Measurements from ENCODE around the gene ZNF787. TPM values are rescaled to one million over a fixed set of nuclear protein-coding genes. Genes with fewer than 3 reads are reported as not detected.

The ZNF787 gene
- polyA plus RNA-seq, 1 of the 3 experiments (the other 2 are of a cell fraction) = 16.0 TPM

DNA sequence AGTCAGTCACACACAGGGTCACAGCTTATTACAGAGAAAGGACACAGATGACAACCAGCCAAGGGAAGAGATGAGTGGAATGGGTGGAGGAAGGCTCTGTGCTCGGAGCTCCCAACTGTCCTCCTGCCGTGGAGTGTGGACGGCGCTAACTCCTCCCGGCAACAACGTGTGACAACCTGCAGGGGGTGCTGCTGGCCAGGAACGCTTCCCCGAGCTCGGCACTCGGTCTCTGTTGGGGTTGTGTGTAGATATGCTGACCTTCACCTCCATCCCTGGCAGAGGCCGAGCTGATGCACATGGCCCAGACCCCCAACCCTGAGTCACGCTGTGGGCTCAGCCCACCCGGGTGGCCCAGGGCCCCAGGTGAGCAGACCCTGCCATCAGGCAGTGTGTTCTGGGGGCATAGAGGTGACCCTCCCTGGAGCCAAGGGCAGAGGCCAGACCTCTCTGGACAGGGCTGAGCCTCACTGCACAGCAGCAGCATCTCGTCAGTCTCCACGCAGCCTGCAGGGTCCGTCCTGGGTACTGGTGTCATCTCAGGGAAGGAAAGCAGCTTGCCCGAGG lies 34.1 kb upstream of the ZNF787 start:
- ChIA-PET POLR2A (no interaction called here), CTCF (interaction anchor here (0.8 to 2.9 kb wide), 12 partner anchors 10 to 178 kb away, joined by 3 to 14 read pairs (median 4); no protein-coding TSS in a partner anchor)
- peak; percentile 59 for DNase-seq
- Histone ChIP-seq H4K20me1 (ENCODE audit: insufficient read depth) (peaks cover 17% of the 10 kb centered on the region; the same call in 1 of the 2 replicates), H3F3A (replicated peaks; ENCODE audit: insufficient read depth) (no peaks in the 10 kb centered on the region), H3K9me3 (no peaks in the 10 kb centered on the region), H3K4me2 (no peak overlapping the region), H3K9ac (no peak overlapping the region), H2AFZ (ENCODE audit: low read depth) (no peak overlapping the region), H3K4me3 (ENCODE audit: low read depth in 2 of 2, low read length in 1 of 2) (no peak overlapping the region), H3K27ac (ENCODE audit: low read depth in 2 of 2, low read length in 1 of 2) (no peak overlapping the region), H3K27me3 (ENCODE audit: insufficient read depth) (no peaks in the 10 kb centered on the region), H3K9me2 (no peaks in the 10 kb centered on the region), H3K36me3 (replicated peaks in 1 of 2; ENCODE audit: control insufficient read depth in 1 of 2, insufficient read depth in 2 of 2, low read length in 1 of 2) (peaks cover 0 to 29% of the 10 kb centered on the region in 2 experiments), H3K4me1 (ENCODE audit: control insufficient read depth in 1 of 2, insufficient read depth in 2 of 2, low read depth in 1 of 2, low read length in 1 of 2) (no peaks in the 10 kb centered on the region; a peak in 1 of 4 replicates), H3K79me2 (ENCODE audit: insufficient read depth) (peaks cover 18% of the 10 kb centered on the region; the same call in 1 of the 2 replicates)
- 82% methylated on average over 14 of the region's 17 CpGs for WGBS (ENCODE audit: low lambda C conversion rate)
- TF ChIP-seq CTCF (IDR thresholded peaks at IDR 0.05) = peak; percentile 49
- no peak for TF ChIP-seq EZH2phosphoT487 (IDR thresholded peaks at IDR 0.05; ENCODE audit: borderline replicate concordance, low read depth)
- TF ChIP-seq RAD21 (IDR thresholded peaks at IDR 0.05; ENCODE audit: low read length) = peak; percentile 16

- Histone ChIP-seq H3F3A (replicated peaks; ENCODE audit: insufficient read depth) (no peaks in the 10 kb centered on the region), H3K4me1 (ENCODE audit: control insufficient read depth in 1 of 2, insufficient read depth in 2 of 2, low read depth in 1 of 2, low read length in 1 of 2) (no peaks in the 10 kb centered on the region; a peak in 1 of 4 replicates), H3K9ac (no peak overlapping the region), H2AFZ (ENCODE audit: low read depth) (no peak overlapping the region), H3K4me3 (ENCODE audit: low read depth in 2 of 2, low read length in 1 of 2) (no peak overlapping the region), H3K79me2 (ENCODE audit: insufficient read depth) (peaks cover 24% of the 10 kb centered on the region; the same call in 1 of the 2 replicates), H3K9me3 (no peaks in the 10 kb centered on the region), H4K20me1 (ENCODE audit: insufficient read depth) (peaks cover 22% of the 10 kb centered on the region; the same call in 1 of the 2 replicates), H3K9me2 (no peaks in the 10 kb centered on the region), H3K36me3 (replicated peaks in 1 of 2; ENCODE audit: control insufficient read depth in 1 of 2, insufficient read depth in 2 of 2, low read length in 1 of 2) (peaks cover 2 to 33% of the 10 kb centered on the region in 2 experiments), H3K4me2 (no peak overlapping the region), H3K27me3 (ENCODE audit: insufficient read depth) (no peaks in the 10 kb centered on the region), H3K27ac (ENCODE audit: low read depth in 2 of 2, low read length in 1 of 2) (no peak overlapping the region; a peak in 1 of 4 replicates)
- DNase-seq = no peak
- WGBS (ENCODE audit: low lambda C conversion rate) = 86% methylated on average over 6 of the region's 6 CpGs
- TF ChIP-seq RFX5 (IDR thresholded peaks at IDR 0.05; ENCODE audit: low read length) (no peak), RXRA (IDR thresholded peaks at IDR 0.05; ENCODE audit: borderline replicate concordance, low read depth) (no peak), TAF1 (IDR thresholded peaks at IDR 0.05; ENCODE audit: borderline replicate concordance, low read depth, low read length) (no peak), FOXM1 (IDR thresholded peaks at IDR 0.05; ENCODE audit: low read depth) (no peak), JUND (IDR thresholded peaks at IDR 0.05) (no peak), CHD2 (IDR thresholded peaks at IDR 0.05; ENCODE audit: low read length, partially characterized antibody) (no peak), RAD21 (IDR thresholded peaks at IDR 0.05; ENCODE audit: low read length) (no peak), NRF1 (IDR thresholded peaks at IDR 0.05; ENCODE audit: low read depth, low read length) (no peak), POLR2AphosphoS5 (IDR thresholded peaks at IDR 0.05; ENCODE audit: low read depth, low read length) (no peak), FOSL2 (IDR thresholded peaks at IDR 0.05; ENCODE audit: borderline replicate concordance, low read depth) (no peak), ELF1 (IDR thresholded peaks at IDR 0.05) (no peak), GABPA (IDR thresholded peaks at IDR 0.05; ENCODE audit: low read depth) (no peak), EP300 (IDR thresholded peaks at IDR 0.05; ENCODE audit: borderline replicate concordance in 1 of 2, low read depth in 1 of 2, low read length in 1 of 2) (no peak), CTCF (IDR thresholded peaks at IDR 0.05) (no peak), TEAD4 (IDR thresholded peaks at IDR 0.05; ENCODE audit: borderline replicate concordance, insufficient read depth) (no peak), SIN3A (IDR thresholded peaks at IDR 0.05; ENCODE audit: borderline replicate concordance, low read depth, low read length) (no peak)
- TF ChIP-seq, protein P1, sequence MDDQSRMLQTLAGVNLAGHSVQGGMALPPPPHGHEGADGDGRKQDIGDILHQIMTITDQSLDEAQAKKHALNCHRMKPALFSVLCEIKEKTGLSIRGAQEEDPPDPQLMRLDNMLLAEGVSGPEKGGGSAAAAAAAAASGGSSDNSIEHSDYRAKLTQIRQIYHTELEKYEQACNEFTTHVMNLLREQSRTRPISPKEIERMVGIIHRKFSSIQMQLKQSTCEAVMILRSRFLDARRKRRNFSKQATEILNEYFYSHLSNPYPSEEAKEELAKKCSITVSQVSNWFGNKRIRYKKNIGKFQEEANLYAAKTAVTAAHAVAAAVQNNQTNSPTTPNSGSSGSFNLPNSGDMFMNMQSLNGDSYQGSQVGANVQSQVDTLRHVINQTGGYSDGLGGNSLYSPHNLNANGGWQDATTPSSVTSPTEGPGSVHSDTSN (IDR thresholded peaks at IDR 0.05) = no peak
- TF ChIP-seq, protein P2, sequence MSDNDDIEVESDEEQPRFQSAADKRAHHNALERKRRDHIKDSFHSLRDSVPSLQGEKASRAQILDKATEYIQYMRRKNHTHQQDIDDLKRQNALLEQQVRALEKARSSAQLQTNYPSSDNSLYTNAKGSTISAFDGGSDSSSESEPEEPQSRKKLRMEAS (IDR thresholded peaks at IDR 0.05; ENCODE audit: low read depth) = no peak
- TF ChIP-seq, protein P3, sequence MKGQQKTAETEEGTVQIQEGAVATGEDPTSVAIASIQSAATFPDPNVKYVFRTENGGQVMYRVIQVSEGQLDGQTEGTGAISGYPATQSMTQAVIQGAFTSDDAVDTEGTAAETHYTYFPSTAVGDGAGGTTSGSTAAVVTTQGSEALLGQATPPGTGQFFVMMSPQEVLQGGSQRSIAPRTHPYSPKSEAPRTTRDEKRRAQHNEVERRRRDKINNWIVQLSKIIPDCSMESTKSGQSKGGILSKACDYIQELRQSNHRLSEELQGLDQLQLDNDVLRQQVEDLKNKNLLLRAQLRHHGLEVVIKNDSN (IDR thresholded peaks at IDR 0.05; ENCODE audit: borderline replicate concordance, low read depth) = no peak
- POLR2A ChIA-PET = no interaction called here
- CTCF ChIA-PET = interaction anchor here (1.0 to 2.1 kb wide), 3 partner anchors 8 to 77 kb away, joined by 4 to 8 read pairs (median 5); no protein-coding TSS in a partner anchor
Observed at GRCh38 chr19:56153507-56153906, 32.4 kb upstream of the ZNF787 start.

Measured in SK-N-SH (cell line).